ENCODE results near the gene HDGFL2. TPM values are rescaled to one million over a fixed set of nuclear protein-coding genes. Genes with fewer than 3 reads are reported as not detected.

The HDGFL2 gene
- total RNA-seq, 1 experiment from 2014 or later, result 108 TPM

GRCh38 chr19:4504891-4505569, 32.9 kb downstream of the HDGFL2 start:
- peaks cover 13 to 46% (median 36%) of the 10 kb centered on the region in 3 experiments; a peak in 6 of 7 replicates for H3K36me3 Mint-ChIP-seq (ENCODE audit: insufficient read depth in 1 of 3, low read depth in 3 of 3)
- no peak overlapping the region for H4K91ac ChIP-seq (ENCODE audit: insufficient read length, low read depth, low read length)
- no peaks in the 10 kb centered on the region for H3K27me3 ChIP-seq (ENCODE audit: insufficient read depth, low read length)
- H3K4me1 ChIP-seq (ENCODE audit: insufficient read depth, low read length), result no peaks in the 10 kb centered on the region
- no peak overlapping the region for H3K23ac ChIP-seq (ENCODE audit: insufficient read length, low read depth, low read length)
- no peaks in the 10 kb centered on the region for H3K9me3 Mint-ChIP-seq
- no peak overlapping the region for H4K8ac ChIP-seq (replicated peaks; ENCODE audit: insufficient read length, low read depth, low read length)
- no peak overlapping the region for H2BK5ac ChIP-seq (ENCODE audit: insufficient read length, low read length)
- H3K27ac ChIP-seq (ENCODE audit: insufficient read length, low read depth, low read length), result no peak overlapping the region
- H4K5ac ChIP-seq (ENCODE audit: insufficient read length, low read depth, low read length), result no peak overlapping the region
- no peak overlapping the region for H3K4ac ChIP-seq (ENCODE audit: low read depth, low read length)
- H3K9me3 ChIP-seq (ENCODE audit: control insufficient read depth, low read depth, low read length), result no peaks in the 10 kb centered on the region
- H2BK12ac ChIP-seq (ENCODE audit: insufficient read length, low read depth, low read length), result no peak overlapping the region
- no peak for DNase-seq
- H3T11ph ChIP-seq (ENCODE audit: low read length), result no peak overlapping the region
- no peak for TF ChIP-seq CTCF (conservative IDR thresholded peaks at IDR 0.05)
- no peaks in the 10 kb centered on the region for H3K23me2 ChIP-seq (ENCODE audit: insufficient read length, low read depth, low read length, poor library complexity, severe bottlenecking)
- no peak overlapping the region for H2BK120ac ChIP-seq (ENCODE audit: low read depth, low read length, poor library complexity, severe bottlenecking)
- no peak overlapping the region for H2BK20ac ChIP-seq (ENCODE audit: low read depth, low read length, poor library complexity, severe bottlenecking)
- no peaks in the 10 kb centered on the region for H3K79me2 ChIP-seq (ENCODE audit: insufficient read depth, low read length)
- no peak overlapping the region for H3K9ac ChIP-seq (ENCODE audit: extremely low read depth, insufficient read length, low read length)
- H3K18ac ChIP-seq (ENCODE audit: insufficient read length, low read depth, low read length), result no peak overlapping the region
- no peak overlapping the region for H3K4me2 ChIP-seq (ENCODE audit: insufficient read depth, insufficient read length, low read length)
- no peaks in the 10 kb centered on the region for H3K79me1 ChIP-seq (ENCODE audit: insufficient read depth, low read depth, low read length, poor library complexity, severe bottlenecking)
- H3K4me3 Mint-ChIP-seq, result no peak overlapping the region
- no peak overlapping the region for H3K14ac ChIP-seq (ENCODE audit: insufficient read depth, low read length)
- H3K27me3 Mint-ChIP-seq (ENCODE audit: low read depth), result peaks cover 32% of the 10 kb centered on the region
- no peak overlapping the region for H2AK5ac ChIP-seq (ENCODE audit: insufficient read length, low read length)
- H3K4me1 Mint-ChIP-seq, result no peaks in the 10 kb centered on the region
- no peak overlapping the region for H3K56ac ChIP-seq (ENCODE audit: insufficient read length, low read depth, low read length)
- no CpG with 5 or more reads among the region's 15 CpGs for WGBS (ENCODE audit: extremely low coverage, insufficient read length, low lambda C conversion rate)
- H4K20me1 ChIP-seq (ENCODE audit: control insufficient read depth, insufficient read depth, insufficient read length), result no peaks in the 10 kb centered on the region
- no peak overlapping the region for H2AFZ ChIP-seq (ENCODE audit: low read length)
- no peak overlapping the region for H2BK15ac ChIP-seq (ENCODE audit: low read depth, low read length)
- no peak overlapping the region for H3K27ac Mint-ChIP-seq

Measured in H9 (cell line).